Keratinocyte (primary cell): Measurements from ENCODE around the gene INPP4B.

ENCODE experiments used
- CTCF ChIP-seq, 3 experiments: IDR thresholded peaks in 1 of 3; conservative IDR thresholded peaks in 1 of 3; optimal IDR thresholded peaks in 1 of 3; 2 replicates in 2 of 3; 3 replicates in 1 of 3; pipeline versions ENCODE3 to v1.5.1; 2011; ENCODE audit warnings: low read length in 3 of 3, mild to moderate bottlenecking in 3 of 3, moderate library complexity in 2 of 3, control low read depth in 1 of 3, inconsistent platforms in 1 of 3; ENCODE audit not compliant: insufficient read depth in 2 of 3; ENCODE audit errors: extremely low read depth in 1 of 3
- EZH2 ChIP-seq: IDR thresholded peaks from one replicate; pipeline ENCODE4 v1.6.1; 2012; ENCODE audit warnings: inconsistent platforms, mild to moderate bottlenecking, low read length, moderate library complexity

DNA sequence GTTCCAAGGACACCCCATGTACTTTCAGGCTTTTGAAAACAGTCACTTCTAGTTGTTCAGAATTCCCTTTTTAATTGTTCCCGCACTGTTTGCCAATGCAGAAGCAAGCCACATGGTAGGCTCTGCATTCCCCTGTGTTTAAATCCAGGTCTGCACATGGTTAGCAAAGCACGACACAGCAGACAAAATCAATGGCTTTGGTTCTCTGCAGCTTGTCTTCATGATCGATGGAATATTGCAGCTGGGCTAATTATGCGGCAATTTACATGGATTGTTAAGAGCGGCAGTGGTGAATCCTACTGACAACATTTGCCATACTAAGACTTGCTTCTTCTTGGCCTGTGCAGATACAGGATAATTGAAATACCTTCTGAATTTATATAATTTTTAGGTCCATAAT, 20.6 kb upstream of the INPP4B start:
- TF ChIP-seq CTCF (optimal IDR thresholded peaks at IDR 0.05 in 1 of 3, IDR thresholded peaks at IDR 0.05 in 1 of 3, conservative IDR thresholded peaks at IDR 0.05 in 1 of 3; ENCODE audit: extremely low read depth in 1 of 3, insufficient read depth in 2 of 3, low read length in 3 of 3) (no peak), EZH2 (no peak)
